ENCODE data around the gene DAAM2.

GRCh38 chr6:39821742-39822532, 29.8 kb downstream of the DAAM2 start:
- no peak for TF ChIP-seq EZH2 (IDR thresholded peaks at IDR 0.05; ENCODE audit: insufficient read depth, poor library complexity, severe bottlenecking)
- no peak for TF ChIP-seq EZH2phosphoT487 (IDR thresholded peaks at IDR 0.05; ENCODE audit: insufficient read depth, low read depth)

Data from GM23248 (cell line).